K562 (cell line): ENCODE measurements around the gene LIN28A. TPM values are rescaled to one million over a fixed set of nuclear protein-coding genes. Genes with fewer than 3 reads are reported as not detected.

Experiments used
- EZH2 ChIP-seq: IDR thresholded peaks from 2 replicates; pipeline ENCODE4 v1.6.1; 2012; ENCODE audit warnings: low read depth, mild to moderate bottlenecking, inconsistent platforms, low read length, borderline replicate concordance
- FOXP1 ChIP-seq: sonication (generic); formaldehyde crosslinking; IDR thresholded peaks from 2 replicates; pipeline ENCODE4 v1.8.0; 2022; ENCODE audit warnings: mild to moderate bottlenecking, missing genetic modification reagents
- GTF2B ChIP-seq: IDR thresholded peaks from 2 replicates; pipeline ENCODE4 v1.6.1; 2011; ENCODE audit not compliant: insufficient read length; ENCODE audit errors: extremely low read depth
- HMG20A ChIP-seq: fragments of 450-650 bp; formaldehyde crosslinking; conservative IDR thresholded peaks from 2 replicates; pipeline ENCODE4 v1.4.0; 2020; ENCODE audit warnings: mild to moderate bottlenecking, mixed read lengths
- JUND ChIP-seq, 2 experiments: IDR thresholded peaks; 2 replicates in 1 of 2; 3 replicates in 1 of 2; pipeline ENCODE4 v1.6.1; 2011; ENCODE audit warnings: borderline replicate concordance in 2 of 2, low read depth in 2 of 2, low read length in 2 of 2, improper control_type of control experiment in 1 of 2, missing biosample characterization in 1 of 2, missing genetic modification characterization in 1 of 2, missing genetic modification reagents in 1 of 2
- MLLT1 ChIP-seq, 2 experiments: fragments of 450-650 bp; IDR thresholded peaks; 2 replicates each; pipeline ENCODE4 v1.6.1; 2016
- RBM14 ChIP-seq: fragments of 200-400 bp; formaldehyde crosslinking; IDR thresholded peaks from 2 replicates; pipeline ENCODE4 v1.6.1; 2018; ENCODE audit warnings: low read depth, mild to moderate bottlenecking, low read length, moderate library complexity, borderline replicate concordance; ENCODE audit not compliant: insufficient read depth
- RBM25 ChIP-seq: fragments of 200-400 bp; formaldehyde crosslinking; IDR thresholded peaks from 2 replicates; pipeline ENCODE4 v1.6.1; 2018; ENCODE audit warnings: low read length, low read depth, moderate library complexity; ENCODE audit not compliant: severe bottlenecking
- REST ChIP-seq, 2 experiments: fragments of 450-650 bp; formaldehyde crosslinking in 1 of 2; IDR thresholded peaks; 2 replicates each; pipeline versions ENCODE4 v1.4.0 to v1.6.1; 2014 to 2020; ENCODE audit warnings: mild to moderate bottlenecking in 2 of 2, borderline replicate concordance in 1 of 2, low read depth in 1 of 2
- SREBF1 ChIP-seq: fragments of 150-350 bp; IDR thresholded peaks from 2 replicates; pipeline ENCODE4 v1.6.1; 2014; ENCODE audit warnings: antibody characterized with exemption, low read depth, low read length, borderline replicate concordance
- ZBTB7A ChIP-seq: IDR thresholded peaks from 2 replicates; pipeline ENCODE4 v1.6.1; 2011; ENCODE audit warnings: low read depth, mild to moderate bottlenecking, low read length, moderate library complexity, borderline replicate concordance; ENCODE audit not compliant: control insufficient read depth
- ZC3H11A ChIP-seq: IDR thresholded peaks from 2 replicates; pipeline ENCODE4 v1.6.1; 2012; ENCODE audit warnings: low read depth, low read length, improper control_type of control experiment
- ZNF316 ChIP-seq: fragments of 450-650 bp; IDR thresholded peaks from 2 replicates; pipeline ENCODE4 v1.6.1; 2016
- polyA plus RNA-seq, 8 experiments: library from polyadenylated mRNA; depleted of rRNA in 4 of 8; stranded (reverse) in 5 of 8; unstranded in 3 of 8; fragments of >200 nt; fragmentation: Nextera tagmentation in 2 of 8; fragmentation: Illumina TruSeq in 1 of 8; extraction: Ambion mirVana in 2 of 8; extraction: Trizol in 1 of 8; gene quantifications; 2 replicates each; pipeline versions ENCODE4 v1.2.1 to v1.2.3, GENCODE V29; 2011 to 2014; ENCODE audit warnings: inconsistent platforms in 1 of 8, missing spikeins in 1 of 8
- total RNA-seq, 7 experiments: library from RNA; depleted of rRNA in 6 of 7; stranded (reverse); fragments of >200 nt in 6 of 7; fragmentation: Illumina TruSeq in 2 of 7; extraction: Trizol in 2 of 7; gene quantifications; 2 replicates each; pipeline versions ENCODE4 v1.2.1 to v1.2.3, GENCODE V29; 2011 to 2021; ENCODE audit warnings: low replicate concordance in 1 of 7

Gene LIN28A
- total and polyA plus RNA-seq, 9 of the 15 experiments (the other 6 are each of a cell fraction or from before 2014, with no cell fraction given): 0.80 to 5.4 (median 3.9) TPM

GRCh38 chr1:26378088-26378878, 32.3 kb upstream of the LIN28A start (continued):
- TF ChIP-seq REST (IDR thresholded peaks at IDR 0.05; ENCODE audit: borderline replicate concordance): peak; percentile 37; the same call in 1 of the 2 replicates
- peak; percentile 66; the same call in 1 of the 2 replicates for TF ChIP-seq REST (CRISPR knock-in tag; IDR thresholded peaks at IDR 0.05; ENCODE audit: low read depth)
- TF ChIP-seq ZC3H11A: no peak
- no peak for TF ChIP-seq RBM25
- TF ChIP-seq JUND (IDR thresholded peaks at IDR 0.05; ENCODE audit: borderline replicate concordance, low read depth, low read length): peak; percentile 96
- peak; percentile 96; the same call in 2 of the 3 replicates for TF ChIP-seq JUND (tag; IDR thresholded peaks at IDR 0.05; ENCODE audit: borderline replicate concordance, low read depth, low read length)
- TF ChIP-seq FOXP1: peak; percentile 97
- no peak for TF ChIP-seq RBM14
- TF ChIP-seq SREBF1: no peak
- no peak for TF ChIP-seq GTF2B
- TF ChIP-seq HMG20A: no peak
- TF ChIP-seq MLLT1 (IDR thresholded peaks at IDR 0.05): peak; percentile 28 to 84; a peak in 3 of 4 replicates
- TF ChIP-seq EZH2: no peak
- peak; percentile 66 for TF ChIP-seq ZNF316
- peak; percentile 85 for TF ChIP-seq ZBTB7A
